T1000 (cell line): ENCODE results near the gene PNLDC1.
A peak's percentile ranks its signal among the peaks of the same experiment; 100 is the strongest.

Source experiments
- DNase-seq: peaks from one replicate; lab custom pipeline; 2025; ENCODE audit warnings: mixed read lengths; lab: John Stamatoyannopoulos, UW

The PNLDC1 gene, protein sequence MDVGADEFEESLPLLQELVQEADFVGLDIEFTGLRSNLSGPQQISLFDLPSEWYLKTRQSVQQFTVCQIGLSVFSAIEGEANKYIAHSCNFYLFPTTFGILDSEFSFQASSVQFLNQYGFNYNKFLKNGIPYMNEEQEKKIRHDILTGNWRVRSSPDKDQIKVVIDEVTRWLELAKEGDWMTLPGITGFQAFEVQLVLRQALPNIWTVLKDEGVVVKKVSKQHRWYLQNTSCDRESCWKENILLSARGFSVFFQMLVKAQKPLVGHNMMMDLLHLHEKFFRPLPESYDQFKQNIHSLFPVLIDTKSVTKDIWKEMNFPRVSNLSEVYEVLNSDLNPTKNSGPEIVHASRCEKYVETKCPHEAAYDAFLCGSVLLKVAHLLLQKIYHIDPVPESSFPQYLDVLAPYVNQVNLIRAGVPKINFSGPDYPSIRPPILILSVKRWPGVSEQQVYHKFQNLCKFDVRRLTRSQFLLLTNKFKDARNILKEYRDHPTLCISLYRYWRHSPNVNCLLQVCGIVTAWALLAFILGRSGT

DNA sequence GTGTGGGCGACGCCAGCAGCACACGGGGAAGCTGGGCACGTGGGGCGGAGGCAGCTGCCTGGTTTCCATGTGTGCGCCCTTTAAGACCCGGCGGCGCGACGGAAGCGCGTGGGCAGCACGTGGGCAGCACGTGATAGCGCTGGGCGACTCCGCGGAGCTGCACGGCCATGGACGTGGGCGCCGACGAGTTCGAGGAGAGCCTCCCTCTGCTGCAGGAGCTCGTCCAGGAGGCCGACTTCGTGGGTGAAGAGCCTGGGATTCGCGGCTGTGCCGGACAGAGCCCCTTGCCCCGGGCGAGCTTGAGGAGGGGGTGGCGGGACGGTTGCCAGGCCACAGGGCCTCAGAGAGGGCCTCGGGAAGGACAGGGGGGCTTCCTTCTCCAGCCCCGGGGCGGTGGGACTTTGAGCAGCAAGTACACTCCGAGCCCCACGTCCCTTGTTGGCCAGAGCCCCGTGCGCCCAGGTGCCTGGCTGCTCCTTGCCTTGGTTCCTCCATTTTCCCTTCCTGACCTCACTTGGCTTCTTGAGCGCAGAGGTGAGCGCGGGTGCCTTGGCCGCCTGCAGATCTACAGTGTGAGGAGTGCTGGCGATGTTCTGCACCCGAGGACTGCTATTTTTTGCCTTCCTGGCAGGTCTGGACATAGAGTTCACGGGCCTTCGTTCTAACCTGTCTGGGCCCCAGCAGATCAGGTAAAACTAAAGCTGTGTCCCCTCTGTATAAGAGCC, at the start of gene PNLDC1:
TSS of gene PNLDC1 (plus strand) at position 136 of the 725 bp plus-strand sequence. CDS start at position 168, 32 bp downstream.
- no peak for DNase-seq

DNA sequence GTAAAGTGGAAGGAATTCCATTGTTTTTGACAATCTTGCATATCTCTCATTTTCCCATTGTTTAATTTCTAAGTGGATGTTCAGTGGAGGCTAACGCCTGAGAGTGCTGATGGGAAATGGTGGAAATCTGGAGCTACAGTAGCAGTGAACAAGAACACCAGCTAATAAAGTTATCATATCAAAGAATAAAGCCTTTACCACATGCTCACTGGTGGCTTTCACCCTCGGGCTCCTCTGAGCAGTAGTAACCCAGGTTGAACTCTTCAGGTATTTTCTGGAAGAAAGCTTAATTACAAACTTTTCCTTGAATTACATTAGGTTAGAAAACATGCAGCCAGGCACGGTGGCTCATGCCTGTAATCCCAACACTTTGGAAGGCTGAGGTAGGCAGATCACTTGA, 48.6 kb upstream of the PNLDC1 start:
- no peak for DNase-seq

DNA sequence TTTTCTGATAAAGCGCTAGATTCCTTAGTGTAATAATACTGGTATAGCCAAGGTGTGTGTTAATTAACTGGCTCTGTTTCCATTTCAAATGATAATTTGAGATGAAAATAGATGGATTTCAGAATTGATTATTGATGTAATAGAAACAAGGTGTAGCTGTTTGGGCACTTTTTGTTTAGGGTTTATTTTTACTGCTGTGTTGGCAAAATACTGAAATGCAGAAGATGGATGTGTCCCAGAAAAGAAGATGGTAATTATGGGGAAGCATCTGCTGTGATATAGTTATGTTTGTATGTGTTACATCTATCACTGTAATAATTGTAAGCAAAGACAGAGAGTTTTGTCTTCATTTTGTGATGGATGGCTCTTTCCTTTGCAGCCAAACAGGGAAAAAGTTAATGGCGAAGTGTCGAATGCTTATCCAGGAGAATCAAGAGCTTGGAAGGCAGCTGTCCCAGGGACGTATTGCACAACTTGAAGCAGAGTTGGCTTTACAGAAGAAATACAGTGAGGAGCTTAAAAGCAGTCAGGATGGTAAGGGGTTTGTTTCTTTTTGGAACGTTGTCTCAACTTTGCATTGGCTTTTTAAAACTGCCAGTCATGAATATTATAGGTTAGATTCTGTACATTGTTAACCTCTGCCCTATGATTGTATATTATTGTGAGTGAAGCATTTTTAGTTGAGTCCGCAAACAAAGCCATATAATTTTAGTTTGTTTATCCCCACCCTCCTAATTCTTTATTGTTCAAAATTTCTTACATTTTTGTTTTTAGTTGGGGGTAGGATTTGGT, 46.8 kb upstream of the PNLDC1 start:
- DNase-seq = no peak

DNA sequence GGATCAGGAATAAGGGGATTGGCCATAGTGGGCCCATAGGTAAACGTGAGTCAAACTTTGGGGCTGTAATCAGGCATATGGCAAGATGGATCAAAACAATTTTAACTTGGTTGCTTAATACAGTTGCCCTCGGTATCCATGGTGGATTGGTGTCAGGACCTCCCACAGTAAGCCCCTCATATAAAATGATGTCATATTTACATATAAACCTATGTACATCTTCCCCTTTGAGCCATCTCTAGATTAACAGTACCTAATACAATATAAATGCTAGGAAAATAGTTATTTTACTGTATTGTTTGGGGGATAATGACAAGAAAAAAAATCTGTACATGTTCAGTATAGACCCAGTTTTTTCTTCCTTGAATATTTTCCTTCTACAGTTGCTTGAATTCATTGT, 45.7 kb upstream of the PNLDC1 start:
- no peak for DNase-seq

DNA sequence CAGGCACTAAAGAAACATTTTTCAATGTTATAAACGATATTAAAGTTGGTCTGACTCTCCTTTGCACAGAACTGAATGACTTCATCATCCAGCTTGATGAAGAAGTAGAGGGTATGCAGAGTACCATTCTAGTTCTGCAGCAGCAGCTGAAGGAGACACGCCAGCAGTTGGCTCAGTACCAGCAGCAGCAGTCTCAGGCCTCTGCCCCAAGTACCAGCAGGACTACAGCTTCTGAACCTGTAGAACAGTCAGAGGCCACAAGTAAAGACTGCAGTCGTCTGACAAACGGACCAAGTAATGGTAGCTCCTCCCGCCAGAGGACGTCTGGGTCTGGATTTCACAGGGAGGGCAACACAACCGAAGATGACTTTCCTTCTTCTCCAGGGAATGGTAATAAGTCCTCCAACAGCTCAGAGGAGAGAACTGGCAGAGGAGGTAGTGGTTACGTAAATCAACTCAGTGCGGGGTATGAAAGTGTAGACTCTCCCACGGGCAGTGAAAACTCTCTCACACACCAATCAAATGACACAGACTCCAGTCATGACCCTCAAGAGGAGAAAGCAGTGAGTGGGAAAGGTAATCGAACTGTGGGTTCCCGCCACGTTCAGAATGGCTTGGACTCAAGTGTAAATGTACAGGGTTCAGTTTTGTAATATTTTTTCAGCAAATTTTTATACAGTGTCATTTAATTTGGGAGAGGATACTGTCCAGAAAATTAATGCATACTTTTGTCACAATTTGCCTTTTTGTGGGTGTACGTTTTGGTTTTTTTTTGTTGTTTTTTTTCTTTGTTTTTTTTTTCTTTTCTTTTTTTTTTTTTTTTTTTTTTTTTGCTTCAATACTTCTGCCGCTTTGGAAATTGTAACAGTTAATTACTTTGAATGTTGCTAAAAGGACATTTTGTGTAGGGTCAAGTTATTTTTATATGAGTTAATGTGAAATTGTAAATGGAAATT, 44.8 kb upstream of the PNLDC1 start:
- DNase-seq = no peak

DNA sequence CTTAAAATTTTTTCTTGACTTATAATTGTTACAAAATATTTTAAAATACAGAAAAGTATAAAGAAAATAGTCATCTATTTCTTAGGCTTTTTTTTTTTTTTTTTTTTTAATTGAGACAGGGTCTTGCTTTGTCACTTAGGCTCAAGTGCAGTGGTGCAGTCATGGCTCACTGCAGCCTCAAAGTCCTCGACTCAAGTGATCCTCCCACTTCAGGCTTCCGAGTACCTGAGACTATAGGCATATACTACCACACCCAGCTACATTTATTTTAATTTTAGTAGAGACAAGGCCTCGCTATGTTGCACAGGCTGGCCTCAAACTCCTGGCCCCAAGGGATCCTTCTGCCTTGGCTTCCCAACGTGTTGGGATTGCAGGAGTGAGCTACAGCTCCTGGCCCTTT, 43.6 kb upstream of the PNLDC1 start:
- no peak for DNase-seq

DNA sequence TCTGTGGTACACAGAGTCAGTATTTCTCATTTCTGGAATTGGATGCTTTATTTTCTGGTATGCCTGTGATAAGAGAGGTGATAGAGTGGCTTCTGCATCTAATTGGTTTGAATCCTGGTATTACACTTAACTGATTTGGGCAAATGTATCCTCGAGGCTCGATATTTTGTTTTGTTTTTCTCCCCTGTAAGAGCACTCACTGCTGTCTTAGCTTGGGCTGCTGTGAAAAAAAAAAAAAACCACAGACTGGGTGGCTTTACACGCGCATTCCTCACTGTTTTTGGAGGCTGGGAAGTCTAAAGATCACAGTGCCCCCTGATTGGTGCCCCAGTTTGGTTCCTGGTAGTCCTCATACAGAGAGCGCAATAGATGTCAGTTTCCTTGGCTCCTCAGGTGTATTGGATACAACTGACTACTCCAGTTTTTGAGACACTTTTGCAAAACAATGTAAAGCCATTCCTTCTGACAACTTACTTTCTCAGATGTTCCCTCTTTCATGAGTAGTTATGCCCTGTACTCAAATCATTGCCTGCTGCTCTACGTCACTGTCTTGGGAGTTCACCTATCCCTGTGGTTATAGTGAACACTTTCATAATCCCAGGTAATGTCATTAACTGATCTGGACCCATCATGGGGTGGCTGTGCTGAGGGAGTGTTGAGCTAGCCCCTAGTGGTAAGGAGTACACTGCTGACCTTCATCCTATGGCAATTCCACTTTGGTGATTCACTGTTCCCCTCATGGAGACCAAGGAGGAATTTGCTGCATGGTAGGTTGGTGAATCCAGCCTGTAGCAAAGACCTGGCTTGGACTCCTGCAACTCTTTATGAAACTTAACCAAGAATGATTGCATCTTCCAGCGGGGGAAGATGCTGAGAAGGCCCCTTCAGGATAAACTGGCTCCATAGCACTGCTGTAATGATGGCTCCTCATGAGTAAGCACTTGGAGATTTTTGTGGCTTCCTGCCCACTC, 41.8 kb upstream of the PNLDC1 start:
- DNase-seq = no peak

DNA sequence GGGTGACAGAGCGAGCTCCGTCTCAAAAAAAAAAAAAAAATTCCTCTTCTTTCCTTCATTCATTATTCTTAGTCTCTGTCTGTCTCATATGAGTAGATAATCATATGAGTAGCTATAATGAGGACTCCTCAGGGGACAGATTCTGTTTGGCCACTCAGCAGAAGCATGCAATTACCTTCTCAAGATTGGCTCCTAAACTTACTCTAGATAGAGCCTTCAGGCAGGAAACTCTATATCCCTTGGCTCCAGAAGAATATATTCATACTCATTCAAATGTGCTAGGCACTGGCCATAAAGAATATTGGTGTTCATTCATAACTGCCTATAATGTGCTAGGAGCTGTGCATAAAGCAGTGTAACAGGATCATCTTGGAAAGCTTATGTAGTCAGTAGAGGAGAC, 40.4 kb upstream of the PNLDC1 start:
- no peak for DNase-seq

DNA sequence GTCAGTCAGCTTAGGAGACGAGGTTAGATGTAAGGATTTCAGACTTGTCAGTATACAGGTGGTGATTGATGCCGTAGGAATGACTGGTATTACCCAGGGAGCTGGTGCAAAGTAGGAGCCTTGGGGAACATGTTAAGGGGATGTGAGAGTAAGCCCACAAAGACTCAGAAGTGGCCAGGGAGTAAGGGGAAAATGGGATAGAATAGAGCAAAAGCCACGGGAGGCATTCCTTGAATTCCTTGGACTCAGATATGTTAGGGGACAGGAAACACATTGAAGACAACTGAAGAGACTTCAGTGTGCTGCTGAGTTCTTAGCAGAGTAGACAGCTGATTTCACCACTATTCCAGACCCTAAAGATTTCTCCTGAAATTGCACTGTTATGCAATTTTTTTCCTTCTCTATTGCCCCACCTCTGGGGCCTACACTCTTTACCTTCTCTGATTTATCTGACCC, 39.4 kb upstream of the PNLDC1 start:
- DNase-seq = peak; percentile 29

DNA sequence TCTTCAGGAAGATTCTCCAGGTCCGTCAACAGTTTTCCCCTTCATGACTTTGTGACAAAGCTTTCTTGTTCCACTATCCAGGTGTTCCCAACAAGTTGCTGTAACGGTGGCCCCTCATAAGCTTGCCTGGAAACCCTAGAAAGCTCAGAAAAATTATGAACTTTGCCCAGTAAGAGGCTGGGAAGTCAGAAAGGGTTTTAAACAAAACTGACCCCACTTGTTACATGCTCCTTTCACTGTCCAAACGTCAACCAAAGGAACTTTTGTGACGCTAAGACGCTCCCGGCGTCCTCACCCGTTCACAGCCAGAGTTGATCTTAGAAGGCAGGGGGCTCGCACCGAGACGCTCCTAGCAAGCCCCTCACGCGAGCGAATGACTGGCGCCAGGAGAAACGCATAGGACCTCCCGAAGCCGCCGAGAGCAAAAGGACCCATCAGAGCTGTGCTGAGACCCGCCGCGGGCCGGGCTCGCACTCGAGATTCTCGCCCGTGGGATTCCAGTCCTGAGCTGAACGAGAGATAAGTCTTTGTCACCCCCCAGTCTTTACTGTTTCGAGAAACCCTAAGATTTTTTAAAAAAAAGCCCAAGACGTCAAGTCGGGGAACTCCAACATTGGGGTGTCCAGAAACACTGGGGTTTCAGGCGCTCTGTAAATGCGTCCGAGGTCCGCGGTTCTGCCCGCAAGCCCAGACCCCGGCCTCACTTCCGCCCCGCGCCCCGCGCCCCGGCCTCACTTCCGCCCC, 38.8 kb upstream of the PNLDC1 start:
- DNase-seq = no peak

DNA sequence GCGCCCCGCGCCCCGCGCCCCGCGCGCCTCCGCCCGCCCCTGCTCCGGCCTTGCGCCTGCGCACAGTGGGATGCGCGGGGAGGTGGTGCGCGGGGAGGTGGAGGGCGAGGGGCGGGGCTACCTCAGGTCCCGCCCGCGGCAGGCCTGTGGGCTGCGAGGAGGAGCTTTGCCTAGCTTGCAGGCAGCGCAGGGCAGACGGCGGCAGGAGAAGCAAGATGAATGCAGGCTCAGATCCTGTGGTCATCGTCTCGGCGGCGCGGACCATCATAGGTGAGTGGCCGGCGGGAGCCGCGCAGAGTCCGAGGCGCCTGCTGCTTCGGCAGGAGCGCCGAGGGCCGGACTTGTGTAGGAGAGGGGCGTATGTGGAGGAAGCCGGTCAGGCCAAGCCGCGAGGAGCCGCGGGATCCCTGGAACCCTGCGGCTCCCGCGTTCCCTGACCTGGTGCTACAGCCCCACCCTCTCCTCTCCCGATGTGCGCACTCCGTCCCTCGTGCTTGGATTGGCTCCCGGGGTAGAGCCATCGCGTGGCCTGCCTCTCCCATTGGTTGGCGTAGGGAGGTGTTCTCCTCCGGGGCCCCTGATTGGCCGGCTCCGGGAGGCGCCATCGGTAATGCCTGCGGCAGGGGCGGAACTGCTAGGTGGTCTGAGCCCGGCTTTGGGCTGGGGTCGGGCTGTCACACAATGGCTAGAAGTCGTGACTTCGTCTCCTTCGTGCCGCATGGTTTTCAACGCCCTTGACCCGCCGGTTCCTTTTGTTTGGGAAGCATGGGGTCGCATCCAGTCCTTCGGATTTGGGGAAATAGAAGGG, 38.0 kb upstream of the PNLDC1 start, which contains the start of gene ACAT2:
TSS of gene ACAT2 (plus strand) at position 173 of the 808 bp plus-strand sequence. CDS start at position 216, 43 bp downstream.
- DNase-seq = peak; percentile 80

DNA sequence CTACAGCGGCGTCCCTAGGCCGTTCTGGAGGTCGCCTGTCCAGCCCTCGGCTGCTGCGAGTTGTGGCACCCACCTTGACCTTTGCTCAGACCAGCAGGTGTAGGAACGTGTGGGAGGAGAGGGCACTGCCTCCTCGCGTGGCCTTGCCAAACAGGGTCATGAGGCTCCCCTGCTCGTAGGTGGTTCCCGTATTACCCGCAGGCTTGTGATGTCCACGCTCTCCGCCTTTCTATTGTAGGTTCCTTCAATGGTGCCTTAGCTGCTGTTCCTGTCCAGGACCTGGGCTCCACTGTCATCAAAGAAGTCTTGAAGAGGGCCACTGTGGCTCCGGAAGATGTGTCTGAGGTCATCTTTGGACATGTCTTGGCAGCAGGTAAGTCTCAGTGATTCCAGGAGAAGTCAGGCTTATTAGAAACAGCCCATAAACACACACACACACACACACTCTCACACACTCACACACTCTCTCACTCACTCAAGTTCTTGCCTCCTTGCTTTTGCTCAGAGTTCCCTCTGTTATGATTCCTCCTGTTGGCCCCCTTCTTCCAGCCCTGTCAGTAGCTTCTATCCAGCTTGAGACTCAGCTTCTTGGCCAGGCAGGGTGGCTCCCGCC, 37.3 kb upstream of the PNLDC1 start:
- no peak for DNase-seq

DNA sequence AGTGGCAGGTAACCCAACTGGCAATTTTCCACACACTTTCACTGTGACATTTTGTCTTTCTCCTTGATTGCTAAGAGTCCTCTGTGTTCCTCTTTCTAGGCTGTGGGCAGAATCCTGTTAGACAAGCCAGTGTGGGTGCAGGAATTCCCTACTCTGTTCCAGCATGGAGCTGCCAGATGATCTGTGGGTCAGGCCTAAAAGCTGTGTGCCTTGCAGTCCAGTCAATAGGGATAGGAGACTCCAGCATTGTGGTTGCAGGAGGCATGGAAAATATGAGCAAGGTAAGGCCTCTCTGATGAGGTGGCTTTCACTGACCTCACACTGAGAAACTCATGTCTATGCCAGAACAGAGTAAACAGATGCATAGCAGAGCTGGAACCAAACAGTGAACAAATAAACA, 33.2 kb upstream of the PNLDC1 start:
- no peak for DNase-seq

DNA sequence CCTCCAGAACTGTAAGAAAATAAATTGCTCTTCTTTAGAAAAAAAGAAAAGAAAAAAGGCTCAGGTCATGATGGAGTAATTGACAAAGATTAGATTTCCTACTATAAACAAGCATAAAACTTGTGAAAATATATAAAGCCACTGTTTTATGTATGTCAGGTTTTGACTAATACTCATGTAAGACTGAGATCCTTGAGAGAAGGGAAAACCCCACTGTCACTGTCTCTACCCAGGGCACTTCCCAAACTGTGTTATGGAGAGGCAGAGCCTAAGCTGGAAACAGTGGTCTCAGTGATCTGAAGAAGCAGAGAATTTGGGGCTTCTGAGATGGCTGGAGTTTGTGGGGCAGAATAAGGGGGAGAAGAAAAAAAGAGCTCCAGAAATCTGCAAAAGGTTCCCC, 30.6 kb upstream of the PNLDC1 start:
- no peak for DNase-seq

DNA sequence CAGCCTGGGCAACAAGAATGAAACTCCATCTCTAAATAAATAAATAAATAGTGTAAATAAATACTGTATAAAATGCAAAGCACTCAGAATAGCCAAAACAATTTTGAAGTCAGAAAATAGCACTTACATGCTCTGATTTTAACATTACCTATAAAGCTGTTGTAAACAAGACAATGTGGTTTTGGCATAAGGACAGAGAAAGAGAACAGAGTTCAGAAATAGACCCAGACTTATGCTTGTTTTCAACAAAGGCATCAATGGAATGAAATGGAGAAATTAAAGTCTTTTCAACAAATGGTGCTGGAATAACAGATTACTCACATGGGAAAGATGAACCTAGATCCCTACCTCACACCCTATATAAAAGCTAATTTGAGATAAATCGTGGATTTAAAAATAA, 27.9 kb upstream of the PNLDC1 start:
- no peak for DNase-seq

DNA sequence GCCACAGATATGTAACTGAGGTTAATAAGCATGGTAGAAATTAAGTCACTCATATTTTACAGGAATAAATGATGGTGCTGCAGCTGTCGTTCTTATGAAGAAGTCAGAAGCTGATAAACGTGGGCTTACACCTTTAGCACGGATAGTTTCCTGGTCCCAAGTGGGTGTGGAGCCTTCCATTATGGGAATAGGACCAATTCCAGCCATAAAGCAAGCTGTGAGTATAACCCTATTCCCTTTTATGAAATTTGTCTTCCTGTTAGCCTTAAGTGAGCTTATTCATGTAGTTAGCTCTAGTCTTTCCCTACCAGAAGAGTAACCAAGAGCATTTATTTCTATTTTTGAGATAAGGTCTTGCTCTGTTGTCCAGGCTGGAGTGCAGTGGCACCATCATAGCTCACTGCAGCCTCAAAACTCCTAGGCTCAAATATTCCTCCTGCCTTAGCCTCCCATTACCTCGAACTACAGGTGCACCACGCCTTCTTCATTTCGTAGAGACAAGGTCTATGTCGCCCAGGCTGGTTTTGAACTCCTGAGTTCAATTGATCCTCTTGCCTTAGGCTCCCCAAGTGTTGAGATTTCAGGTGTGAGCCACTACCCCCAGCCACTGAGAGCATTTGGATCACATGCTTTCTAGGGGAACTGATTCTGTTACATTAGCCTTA, 22.7 kb upstream of the PNLDC1 start:
- DNase-seq = no peak

DNA sequence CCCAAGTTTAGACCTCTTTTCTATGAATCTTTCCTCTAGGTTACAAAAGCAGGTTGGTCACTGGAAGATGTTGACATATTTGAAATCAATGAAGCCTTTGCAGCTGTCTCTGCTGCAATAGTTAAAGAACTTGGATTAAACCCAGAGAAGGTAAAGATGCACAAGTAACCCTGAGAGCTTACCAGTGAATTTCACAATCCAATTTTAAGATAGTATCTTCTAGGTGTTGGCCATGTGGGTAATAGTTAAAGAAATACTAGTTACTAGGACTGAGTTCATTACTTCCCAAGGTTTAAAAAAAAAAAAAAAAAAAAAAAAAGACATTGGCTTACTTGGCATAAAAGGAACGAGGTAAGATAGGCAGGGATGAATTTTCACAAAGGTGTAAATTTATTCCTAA, 21.9 kb upstream of the PNLDC1 start:
- no peak for DNase-seq
